Progenitor cell of endocrine pancreas (in vitro differentiated cells): ENCODE data around the gene PRSS1. TPM values are rescaled to one million over a fixed set of nuclear protein-coding genes. Genes with fewer than 3 reads are reported as not detected.
"Not testable (repeated sequence)": the region's sequence is repeated elsewhere in the genome, so short reads cannot be mapped to it uniquely, and the experiment has no call there.

Source experiments
- DNase-seq: peaks from one replicate; pipeline ENCODE4 v3.0.0; 2021; ENCODE audit warnings: low spot score; ENCODE audit not compliant: unreplicated experiment
- H3K27ac Mint-ChIP-seq: 2 replicates; pipeline ENCODE4 v1.8.0; 2021; ENCODE audit warnings: mild to moderate bottlenecking, moderate library complexity, mixed read lengths
- H3K27me3 Mint-ChIP-seq: 2 replicates; pipeline ENCODE4 v1.8.0; 2021; ENCODE audit warnings: mixed read lengths
- H3K36me3 Mint-ChIP-seq: 2 replicates; pipeline ENCODE4 v1.8.0; 2022; ENCODE audit warnings: mixed read lengths; ENCODE audit not compliant: insufficient read depth
- H3K4me1 Mint-ChIP-seq: 2 replicates; pipeline ENCODE4 v1.8.0; 2021; ENCODE audit warnings: low read depth, mixed read lengths
- H3K4me3 Mint-ChIP-seq: 2 replicates; pipeline ENCODE4 v1.8.0; 2021; ENCODE audit warnings: low read depth, mild to moderate bottlenecking, moderate library complexity, mixed read lengths
- H3K9me3 Mint-ChIP-seq: 2 replicates; pipeline ENCODE4 v1.8.0; 2021; ENCODE audit warnings: low read depth, mixed read lengths
- total RNA-seq: library from RNA; stranded (reverse); gene quantifications from 2 replicates; pipeline ENCODE4 v1.2.1, GENCODE V29; 2021
- TF ChIP-seq, protein P1 (sequence below): fragments of 200-600 bp; sonication (generic); IDR thresholded peaks from one replicate; pipeline ENCODE4 v1.5.0; 2021; ENCODE audit warnings: antibody characterized with exemption, mild to moderate bottlenecking; ENCODE audit not compliant: unreplicated experiment

The PRSS1 gene
- total RNA-seq, 1 donor from 2014 or later: 32.1 TPM

DNA sequence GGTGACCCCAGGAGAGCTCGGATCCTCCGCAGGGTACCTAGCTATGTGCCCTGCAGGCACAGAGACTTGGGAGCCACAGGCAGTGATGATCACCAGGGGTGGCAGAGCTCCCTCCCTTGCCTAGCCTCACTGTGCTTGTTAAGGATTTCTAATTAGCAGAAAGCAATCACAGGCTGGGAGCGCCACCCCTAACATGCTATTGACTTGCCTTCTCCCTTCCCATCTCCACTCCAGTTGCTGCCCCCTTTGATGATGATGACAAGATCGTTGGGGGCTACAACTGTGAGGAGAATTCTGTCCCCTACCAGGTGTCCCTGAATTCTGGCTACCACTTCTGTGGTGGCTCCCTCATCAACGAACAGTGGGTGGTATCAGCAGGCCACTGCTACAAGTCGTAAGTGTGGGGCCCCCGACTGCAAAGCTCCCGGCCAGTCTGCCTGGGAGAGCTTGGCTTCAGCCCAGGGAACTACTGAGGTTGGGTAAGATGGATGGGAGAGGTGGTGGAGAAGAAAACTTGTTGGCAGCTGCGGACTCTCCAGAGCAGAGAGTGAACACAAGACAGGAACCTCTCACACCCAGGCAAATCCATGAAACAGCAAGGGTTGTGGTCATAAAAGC is 1.2 kb downstream of the PRSS1 start:
- H3K4me3 Mint-ChIP-seq: no peak overlapping the region
- H3K4me1 Mint-ChIP-seq: peaks cover 10% of the 10 kb centered on the region
- no peaks in the 10 kb centered on the region for H3K9me3 Mint-ChIP-seq
- peaks cover 2% of the 10 kb centered on the region for H3K27me3 Mint-ChIP-seq
- no peak overlapping the region for H3K27ac Mint-ChIP-seq
- TF ChIP-seq, protein P1, sequence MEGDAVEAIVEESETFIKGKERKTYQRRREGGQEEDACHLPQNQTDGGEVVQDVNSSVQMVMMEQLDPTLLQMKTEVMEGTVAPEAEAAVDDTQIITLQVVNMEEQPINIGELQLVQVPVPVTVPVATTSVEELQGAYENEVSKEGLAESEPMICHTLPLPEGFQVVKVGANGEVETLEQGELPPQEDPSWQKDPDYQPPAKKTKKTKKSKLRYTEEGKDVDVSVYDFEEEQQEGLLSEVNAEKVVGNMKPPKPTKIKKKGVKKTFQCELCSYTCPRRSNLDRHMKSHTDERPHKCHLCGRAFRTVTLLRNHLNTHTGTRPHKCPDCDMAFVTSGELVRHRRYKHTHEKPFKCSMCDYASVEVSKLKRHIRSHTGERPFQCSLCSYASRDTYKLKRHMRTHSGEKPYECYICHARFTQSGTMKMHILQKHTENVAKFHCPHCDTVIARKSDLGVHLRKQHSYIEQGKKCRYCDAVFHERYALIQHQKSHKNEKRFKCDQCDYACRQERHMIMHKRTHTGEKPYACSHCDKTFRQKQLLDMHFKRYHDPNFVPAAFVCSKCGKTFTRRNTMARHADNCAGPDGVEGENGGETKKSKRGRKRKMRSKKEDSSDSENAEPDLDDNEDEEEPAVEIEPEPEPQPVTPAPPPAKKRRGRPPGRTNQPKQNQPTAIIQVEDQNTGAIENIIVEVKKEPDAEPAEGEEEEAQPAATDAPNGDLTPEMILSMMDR: no peak
- peaks cover 3% of the 10 kb centered on the region for H3K36me3 Mint-ChIP-seq
- no peak for DNase-seq

DNA sequence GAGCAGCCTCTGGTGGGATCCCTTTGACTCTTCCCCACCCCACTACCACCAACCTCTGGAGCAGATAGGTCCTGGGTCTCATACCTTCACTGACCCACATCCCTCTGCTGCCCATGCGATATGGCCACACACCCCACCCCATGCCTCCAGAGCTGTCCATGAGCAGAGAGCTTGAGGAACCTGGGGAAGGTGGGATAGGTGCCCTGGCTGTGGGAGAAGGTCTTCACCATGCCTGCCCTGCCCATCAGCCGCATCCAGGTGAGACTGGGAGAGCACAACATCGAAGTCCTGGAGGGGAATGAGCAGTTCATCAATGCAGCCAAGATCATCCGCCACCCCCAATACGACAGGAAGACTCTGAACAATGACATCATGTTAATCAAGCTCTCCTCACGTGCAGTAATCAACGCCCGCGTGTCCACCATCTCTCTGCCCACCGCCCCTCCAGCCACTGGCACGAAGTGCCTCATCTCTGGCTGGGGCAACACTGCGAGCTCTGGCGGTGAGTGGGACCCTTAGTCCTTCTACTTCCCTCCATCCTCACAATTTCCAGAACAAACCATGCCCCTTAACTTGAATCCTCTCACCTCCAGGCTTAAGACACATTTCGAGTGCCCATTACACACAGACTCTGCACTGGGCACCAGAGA is 2.4 kb downstream of the PRSS1 start:
- not testable (repeated sequence) for DNase-seq, H3K9me3 Mint-ChIP-seq, H3K27me3 Mint-ChIP-seq, H3K36me3 Mint-ChIP-seq, H3K27ac Mint-ChIP-seq, H3K4me3 Mint-ChIP-seq
- peaks cover 10% of the 10 kb centered on the region for H3K4me1 Mint-ChIP-seq

DNA sequence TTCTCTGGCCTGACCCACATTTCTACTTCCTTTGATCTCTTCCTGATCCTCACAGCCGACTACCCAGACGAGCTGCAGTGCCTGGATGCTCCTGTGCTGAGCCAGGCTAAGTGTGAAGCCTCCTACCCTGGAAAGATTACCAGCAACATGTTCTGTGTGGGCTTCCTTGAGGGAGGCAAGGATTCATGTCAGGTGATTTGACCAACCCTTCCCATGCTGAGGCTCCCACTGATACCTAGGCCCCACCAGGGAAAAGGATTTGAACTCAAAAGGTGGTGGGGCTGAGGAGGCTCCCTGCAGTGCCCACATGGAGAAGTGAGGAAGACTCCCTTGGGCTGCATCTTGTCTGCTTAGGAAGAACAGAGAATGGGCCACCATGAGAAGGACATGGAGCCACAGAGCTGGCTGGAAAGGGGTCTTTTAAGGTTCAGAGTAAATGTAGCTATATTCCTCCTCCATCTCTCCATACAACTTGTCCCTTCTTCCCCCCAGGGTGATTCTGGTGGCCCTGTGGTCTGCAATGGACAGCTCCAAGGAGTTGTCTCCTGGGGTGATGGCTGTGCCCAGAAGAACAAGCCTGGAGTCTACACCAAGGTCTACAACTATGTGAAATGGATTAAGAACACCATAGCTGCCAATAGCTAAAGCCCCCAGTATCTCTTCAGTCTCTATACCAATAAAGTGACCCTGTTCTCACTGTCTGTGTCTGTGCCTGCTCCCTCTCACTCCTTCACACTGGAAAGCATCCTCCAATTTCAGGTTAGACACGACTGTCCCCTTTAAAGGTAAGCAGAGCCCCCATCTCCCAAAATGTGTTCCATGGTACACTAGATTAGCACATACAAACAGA is 3.3 kb downstream of the PRSS1 start:
- DNase-seq: no peak
- Mint-ChIP-seq H3K27me3 (peaks cover 5% of the 10 kb centered on the region), H3K4me1 (peaks cover 10% of the 10 kb centered on the region), H3K27ac (no peak overlapping the region), H3K4me3 (no peak overlapping the region), H3K9me3 (no peaks in the 10 kb centered on the region), H3K36me3 (peaks cover 3% of the 10 kb centered on the region)
- TF ChIP-seq, protein P1: no peak

DNA sequence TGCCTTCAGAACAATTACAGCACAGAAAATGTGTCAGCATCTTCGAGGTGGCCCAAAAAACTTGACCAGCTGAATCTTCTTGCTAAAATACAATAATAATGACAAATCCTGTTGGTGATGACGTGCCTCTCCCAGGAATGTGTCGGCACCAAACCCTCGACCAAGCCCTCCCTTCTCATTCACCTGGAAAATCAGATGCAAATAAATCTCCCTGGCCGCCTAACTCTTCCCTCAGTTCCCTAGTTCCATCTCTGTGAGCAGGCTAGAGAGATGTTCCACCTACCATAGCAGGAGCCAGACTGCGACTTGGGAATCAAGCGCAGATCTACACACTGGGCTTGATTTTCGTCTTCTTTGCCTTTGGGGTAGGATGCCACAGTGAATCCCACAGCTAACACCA is 4.1 kb downstream of the PRSS1 start:
- Mint-ChIP-seq H3K4me1 (peaks cover 10% of the 10 kb centered on the region), H3K9me3 (no peaks in the 10 kb centered on the region), H3K36me3 (peaks cover 3% of the 10 kb centered on the region), H3K27me3 (peaks cover 5% of the 10 kb centered on the region), H3K27ac (no peak overlapping the region), H3K4me3 (no peak overlapping the region)
- TF ChIP-seq, protein P1: no peak
- no peak for DNase-seq

DNA sequence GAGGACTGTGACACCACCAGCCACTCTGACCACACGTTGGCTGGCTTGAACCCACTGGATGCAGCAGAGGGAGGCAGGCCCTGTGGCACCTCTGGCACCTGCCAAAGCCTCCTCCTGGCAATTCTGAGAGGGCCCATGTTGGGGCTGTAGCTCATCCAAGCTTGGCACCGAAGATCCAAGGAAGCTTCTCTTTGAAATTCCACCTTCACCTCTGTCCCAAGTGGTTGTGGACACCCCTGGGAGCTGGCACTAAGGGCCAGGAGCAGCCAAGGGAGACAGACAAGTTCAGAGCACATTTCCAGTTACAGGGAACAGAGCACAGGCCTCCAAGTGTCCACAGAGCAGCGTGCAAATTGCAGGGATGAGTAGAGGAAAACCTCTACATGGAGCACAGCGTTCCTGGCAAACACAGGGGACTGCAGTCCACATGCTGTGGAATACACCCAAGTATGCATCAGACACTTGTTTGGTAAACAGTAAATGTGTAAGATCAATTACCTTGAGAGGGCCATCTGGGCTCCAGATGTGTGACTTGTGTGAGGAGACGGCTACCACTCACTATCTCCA is 4.7 kb downstream of the PRSS1 start:
- H3K36me3 Mint-ChIP-seq, H3K9me3 Mint-ChIP-seq, H3K27ac Mint-ChIP-seq, H3K4me3 Mint-ChIP-seq, H3K4me1 Mint-ChIP-seq, DNase-seq, H3K27me3 Mint-ChIP-seq: not testable (repeated sequence)
